Stimulated activated naive B cell treated with anti-CD40 and anti-IgM and Interleukin-4, amounts not matched to agents 10 μg/mL and 1 μg/mL and 100 μg/mL, for 72 hours (primary cell): ENCODE measurements around the gene SHISA5.
"Not testable (repeated sequence)": the region's sequence is repeated elsewhere in the genome, so short reads cannot be mapped to it uniquely, and the experiment has no call there.

Source experiments
- ATAC-seq, 2 donors: fragments of 150-1000 bp; cut with Tn5 transposase; replicated peaks; 2 replicates each; pipeline ENCODE4 v1.10.0; 2021; ENCODE audit warnings: moderate library complexity in 1 of 2
- DNase-seq: peaks from one replicate; pipeline ENCODE4 v3.0.0; 2021
- H3K27ac Mint-ChIP-seq: one replicate; pipeline ENCODE4 v1.8.0; 2022; ENCODE audit warnings: mild to moderate bottlenecking, mixed read lengths
- H3K27me3 Mint-ChIP-seq, 2 donors: one replicate each; pipeline ENCODE4 v1.8.0; 2022; ENCODE audit warnings: mixed read lengths in 2 of 2
- H3K36me3 Mint-ChIP-seq, 2 donors: one replicate each; pipeline ENCODE4 v1.8.0; 2022; ENCODE audit warnings: mixed read lengths in 2 of 2, mild to moderate bottlenecking in 1 of 2
- H3K4me1 Mint-ChIP-seq, 2 donors: one replicate each; pipeline ENCODE4 v1.8.0; 2022; ENCODE audit warnings: mixed read lengths in 2 of 2, mild to moderate bottlenecking in 1 of 2
- H3K4me3 Mint-ChIP-seq, 2 donors: one replicate each; pipeline ENCODE4 v1.8.0; 2022; ENCODE audit warnings: mild to moderate bottlenecking in 2 of 2, mixed read lengths in 2 of 2, moderate library complexity in 1 of 2
- H3K9me3 Mint-ChIP-seq, 2 donors: one replicate each; pipeline ENCODE4 v1.8.0; 2022; ENCODE audit warnings: mixed read lengths in 2 of 2, mild to moderate bottlenecking in 1 of 2

The SHISA5 gene

GRCh38 chr3:48466386-48467109 is 37.4 kb downstream of the SHISA5 start:
- Mint-ChIP-seq H3K4me1 (peaks cover 42 to 52% of the 10 kb centered on the region in 2 donors), H3K27ac (peak overlapping the region; percentile 97), H3K36me3 (peaks cover 19 to 49% of the 10 kb centered on the region in 2 donors), H3K4me3 (peak overlapping the region; percentile 94), H3K27me3 (no peaks in the 10 kb centered on the region), H3K9me3 (no peaks in the 10 kb centered on the region)
- no peak for DNase-seq
- ATAC-seq = peak; percentile 35 to 38

DNA sequence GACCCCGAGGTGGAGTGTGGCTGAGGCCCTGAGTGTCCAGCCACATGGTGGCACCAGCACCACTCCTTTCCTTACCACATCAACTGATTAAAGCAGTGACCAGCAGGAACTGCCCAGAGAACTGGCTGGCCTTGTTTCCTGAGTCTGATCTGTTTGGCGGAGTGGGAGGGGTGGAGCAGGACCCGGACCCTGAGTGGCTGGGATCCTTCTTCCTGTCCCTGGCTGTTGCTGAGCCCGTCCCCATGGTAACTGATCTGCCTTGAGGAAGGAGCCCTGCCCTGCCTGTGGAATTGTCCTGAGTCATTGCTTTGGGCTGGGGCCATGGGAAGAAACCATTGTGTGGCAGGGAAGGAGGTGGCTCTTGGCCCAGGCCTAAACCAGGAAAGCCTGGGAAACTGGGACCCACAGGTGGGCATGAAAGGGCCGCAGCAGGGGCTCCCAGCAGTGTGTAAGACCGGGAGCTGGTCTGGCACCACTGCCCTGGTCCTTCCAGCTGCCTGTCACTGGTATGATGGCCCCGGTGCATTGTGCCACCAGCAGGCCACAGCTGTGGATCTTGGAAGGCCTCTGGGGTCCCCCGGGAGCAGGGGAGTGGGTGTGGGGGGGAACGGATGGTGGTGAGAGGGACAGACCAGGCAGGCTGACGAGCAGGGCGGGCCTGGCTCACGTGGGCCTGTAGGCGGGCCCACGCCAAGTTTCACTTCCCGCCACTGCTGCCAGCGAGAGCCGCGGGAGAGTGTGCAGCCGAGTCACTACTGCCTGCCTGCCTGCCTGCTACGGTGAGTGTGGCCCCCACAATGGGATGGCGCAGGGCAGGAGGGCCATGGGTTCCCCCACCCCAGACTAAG is 38.2 kb downstream of the SHISA5 start:
- Mint-ChIP-seq H3K27me3 (no peaks in the 10 kb centered on the region), H3K9me3 (no peaks in the 10 kb centered on the region), H3K36me3 (peaks cover 21 to 52% of the 10 kb centered on the region in 2 donors), H3K27ac (peak overlapping the region; percentile 97), H3K4me3 (peak overlapping the region; percentile 94), H3K4me1 (peaks cover 42 to 52% of the 10 kb centered on the region in 2 donors)
- ATAC-seq (peak; percentile 97 to 98), DNase-seq (peak; percentile 89)

- Mint-ChIP-seq H3K9me3 (no peaks in the 10 kb centered on the region), H3K4me1 (peaks cover 38 to 48% of the 10 kb centered on the region in 2 donors), H3K27ac (peak overlapping the region; percentile 97), H3K27me3 (no peaks in the 10 kb centered on the region), H3K36me3 (peaks cover 25 to 50% of the 10 kb centered on the region in 2 donors), H3K4me3 (peak overlapping the region; percentile 94)
- ATAC-seq = no peak
- DNase-seq = no peak
Observed at GRCh38 chr3:48465237-48465530, 38.8 kb downstream of the SHISA5 start.

- H3K27ac Mint-ChIP-seq = no peak overlapping the region
- peak overlapping the region in 1 of 2 donors; percentile 94 for H3K4me3 Mint-ChIP-seq
- ATAC-seq = no peak
- peaks cover 28 to 46% of the 10 kb centered on the region in 2 donors for H3K36me3 Mint-ChIP-seq
- H3K4me1 Mint-ChIP-seq = peaks cover 34 to 44% of the 10 kb centered on the region in 2 donors
- H3K9me3 Mint-ChIP-seq = no peaks in the 10 kb centered on the region
- no peak for DNase-seq
- H3K27me3 Mint-ChIP-seq = no peaks in the 10 kb centered on the region
Observed at GRCh38 chr3:48464713-48465221, 39.2 kb downstream of the SHISA5 start.

DNA sequence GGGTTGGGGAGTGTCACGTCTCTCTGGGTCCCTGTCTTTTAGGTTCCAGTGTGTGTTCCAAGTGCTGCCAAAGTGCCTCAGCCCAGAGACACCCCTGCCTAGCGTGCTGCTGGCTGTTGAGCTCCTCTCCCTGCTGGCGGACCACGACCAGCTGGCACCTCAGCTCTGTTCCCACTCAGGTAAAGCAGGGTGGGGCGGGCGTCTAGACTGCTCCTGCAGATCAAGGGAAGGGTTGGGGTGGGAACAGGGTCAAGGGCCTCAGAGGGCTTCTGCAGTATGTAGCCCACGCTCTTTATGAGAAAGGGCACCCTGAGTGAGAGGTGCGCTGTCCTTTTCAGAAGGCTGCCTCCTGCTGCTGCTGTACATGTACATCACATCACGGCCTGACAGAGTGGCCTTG is 40.3 kb downstream of the SHISA5 start:
- H3K36me3 Mint-ChIP-seq = peaks cover 23 to 42% of the 10 kb centered on the region in 2 donors
- ATAC-seq (no peak), DNase-seq (no peak)
- no peaks in the 10 kb centered on the region for H3K27me3 Mint-ChIP-seq
- peaks cover 24 to 33% of the 10 kb centered on the region in 2 donors for H3K4me1 Mint-ChIP-seq
- H3K27ac Mint-ChIP-seq = no peak overlapping the region
- H3K4me3 Mint-ChIP-seq = no peak overlapping the region
- H3K9me3 Mint-ChIP-seq = no peaks in the 10 kb centered on the region

DNA sequence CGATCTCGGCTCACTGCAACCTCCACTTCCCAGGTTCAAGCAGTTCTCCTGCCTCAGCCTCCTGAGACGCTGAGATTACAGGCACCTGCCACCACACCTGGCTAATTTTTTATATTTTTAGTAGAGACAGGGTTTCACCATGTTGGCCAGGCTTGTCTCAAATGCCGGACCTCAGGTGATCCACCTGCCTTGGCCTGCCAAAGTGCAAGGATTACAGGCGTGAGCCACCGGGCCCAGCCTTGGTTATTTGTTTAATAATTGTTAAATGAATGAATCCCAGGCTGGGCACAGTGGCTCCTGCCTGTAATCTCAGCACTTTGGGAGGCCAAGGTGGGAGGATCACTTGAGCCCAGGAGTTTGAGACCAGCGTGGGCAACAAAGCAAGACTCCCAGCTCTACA is 42.2 kb downstream of the SHISA5 start:
- H3K27me3 Mint-ChIP-seq, DNase-seq, H3K9me3 Mint-ChIP-seq, ATAC-seq, H3K4me3 Mint-ChIP-seq, H3K27ac Mint-ChIP-seq: not testable (repeated sequence)
- Mint-ChIP-seq H3K36me3 (peaks cover 15 to 32% of the 10 kb centered on the region in 2 donors), H3K4me1 (peaks cover 10 to 14% of the 10 kb centered on the region in 2 donors)

DNA sequence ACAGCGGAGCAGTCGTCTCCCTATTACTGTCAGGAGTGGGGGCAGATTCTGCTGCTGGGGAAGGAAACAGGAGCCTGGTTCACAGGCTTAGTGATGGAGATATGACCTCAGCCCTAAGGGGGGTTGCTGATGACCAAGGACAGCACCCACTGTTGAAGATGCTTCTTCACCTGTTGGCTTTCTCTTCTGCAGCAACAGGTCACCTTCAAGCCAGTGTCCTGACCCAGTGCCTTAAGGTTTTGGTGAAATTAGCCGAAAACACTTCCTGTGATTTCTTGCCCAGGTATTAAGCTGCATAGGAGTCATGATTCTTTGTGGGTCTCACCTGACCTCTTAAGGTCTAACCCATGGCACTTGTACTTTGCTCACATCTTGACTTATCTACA is 43.5 kb downstream of the SHISA5 start:
- Mint-ChIP-seq H3K4me3 (no peak overlapping the region), H3K4me1 (peaks cover 4 to 5% of the 10 kb centered on the region in 2 donors), H3K36me3 (peaks cover 13 to 19% of the 10 kb centered on the region in 2 donors), H3K27me3 (no peaks in the 10 kb centered on the region), H3K9me3 (no peaks in the 10 kb centered on the region), H3K27ac (no peak overlapping the region)
- DNase-seq = no peak
- ATAC-seq = no peak

DNA sequence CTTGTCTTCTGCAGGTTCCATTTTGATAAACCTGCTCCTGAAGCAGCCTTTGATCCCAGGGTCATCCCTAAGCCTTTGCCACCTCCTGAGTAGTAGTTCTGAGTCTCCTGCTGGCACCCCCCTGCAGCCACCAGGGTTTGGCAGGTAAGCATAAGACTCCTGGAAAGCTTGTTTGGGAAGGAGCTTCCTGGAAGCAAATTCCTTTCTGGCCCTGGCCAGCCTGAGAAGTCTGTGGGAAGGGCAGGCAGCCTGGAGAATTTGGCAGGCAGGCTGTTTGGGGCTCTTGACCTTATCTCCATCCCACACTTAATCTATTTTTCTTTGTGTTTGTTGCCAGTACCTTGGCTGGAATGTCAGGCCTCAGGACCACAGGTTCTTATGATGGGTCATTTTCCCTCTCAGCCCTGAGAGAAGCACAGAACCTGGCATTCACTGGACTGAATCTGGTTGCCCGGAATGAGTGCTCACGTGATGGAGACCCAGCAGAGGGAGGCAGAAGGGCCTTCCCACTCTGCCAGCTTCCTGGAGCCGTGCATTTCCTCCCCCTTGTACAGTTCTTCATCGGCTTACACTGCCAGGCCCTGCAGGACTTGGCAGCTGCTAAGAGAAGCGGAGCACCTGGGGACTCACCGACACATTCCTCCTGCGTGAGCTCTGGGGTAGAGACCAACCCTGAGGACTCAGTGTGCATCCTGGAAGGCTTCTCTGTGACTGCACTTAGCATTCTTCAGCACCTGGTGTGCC is 44.0 kb downstream of the SHISA5 start:
- Mint-ChIP-seq H3K4me3 (no peak overlapping the region), H3K27me3 (no peaks in the 10 kb centered on the region), H3K27ac (no peak overlapping the region), H3K9me3 (no peaks in the 10 kb centered on the region), H3K4me1 (no peaks in the 10 kb centered on the region), H3K36me3 (peaks cover 13 to 22% of the 10 kb centered on the region in 2 donors)
- ATAC-seq (no peak), DNase-seq (no peak)

DNA sequence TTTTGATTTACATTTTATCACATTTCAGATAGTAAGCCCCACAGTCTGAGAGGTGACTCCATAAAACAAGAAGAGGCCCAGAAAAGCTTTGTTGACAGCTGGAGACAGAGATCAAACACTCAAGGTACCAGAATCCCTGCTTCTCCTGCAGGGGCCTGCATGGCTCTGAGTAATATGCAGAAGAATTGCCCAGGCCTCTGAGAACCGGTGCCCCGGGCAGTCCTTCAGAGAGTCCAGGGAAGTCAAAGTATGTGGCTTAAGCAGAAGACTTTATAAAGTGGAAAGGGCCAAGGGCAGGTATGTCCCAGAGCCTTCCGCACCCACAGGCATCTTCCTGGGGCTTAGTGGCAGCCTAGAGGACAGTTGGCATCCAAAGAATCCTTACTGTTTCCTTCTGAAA is 44.6 kb downstream of the SHISA5 start:
- Mint-ChIP-seq H3K27ac (no peak overlapping the region), H3K27me3 (no peaks in the 10 kb centered on the region), H3K4me1 (no peaks in the 10 kb centered on the region), H3K4me3 (no peak overlapping the region), H3K9me3 (no peaks in the 10 kb centered on the region), H3K36me3 (peaks cover 13 to 26% of the 10 kb centered on the region in 2 donors)
- DNase-seq = no peak
- no peak for ATAC-seq

DNA sequence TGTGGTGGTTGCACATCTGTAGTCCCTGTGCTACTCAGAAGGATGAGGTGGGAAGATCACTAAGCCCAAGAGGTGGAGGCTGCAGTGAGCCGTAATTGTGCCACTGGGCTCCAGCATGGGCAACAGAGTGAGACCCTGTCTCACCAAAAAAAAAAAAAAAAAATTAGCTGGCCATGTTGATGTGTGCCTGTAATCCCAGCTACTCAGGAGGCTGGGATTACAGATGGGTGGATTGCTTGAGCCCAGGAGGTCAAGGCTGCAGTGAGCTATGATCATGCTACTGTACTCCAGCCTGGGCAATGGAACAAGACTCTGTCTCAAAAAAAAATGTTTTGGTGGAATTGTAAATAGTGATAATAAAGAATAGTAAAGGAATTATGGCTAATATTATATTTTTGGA is 47.5 kb downstream of the SHISA5 start:
- DNase-seq (no peak), ATAC-seq (no peak)
- no peaks in the 10 kb centered on the region for H3K4me1 Mint-ChIP-seq
- no peaks in the 10 kb centered on the region for H3K9me3 Mint-ChIP-seq
- H3K27me3 Mint-ChIP-seq = no peaks in the 10 kb centered on the region
- H3K4me3 Mint-ChIP-seq = no peak overlapping the region
- H3K36me3 Mint-ChIP-seq = peaks cover 20 to 43% of the 10 kb centered on the region in 2 donors
- H3K27ac Mint-ChIP-seq = no peak overlapping the region

- peaks cover 13 to 24% of the 10 kb centered on the region in 2 donors for H3K4me1 Mint-ChIP-seq
- H3K9me3 Mint-ChIP-seq = no peaks in the 10 kb centered on the region
- no peaks in the 10 kb centered on the region for H3K27me3 Mint-ChIP-seq
- ATAC-seq (no peak), DNase-seq (no peak)
- peaks cover 10 to 35% of the 10 kb centered on the region in 2 donors for H3K36me3 Mint-ChIP-seq
- no peak overlapping the region for H3K4me3 Mint-ChIP-seq
- H3K27ac Mint-ChIP-seq = no peak overlapping the region
Observed at GRCh38 chr3:48451270-48451669, 52.7 kb downstream of the SHISA5 start.

DNA sequence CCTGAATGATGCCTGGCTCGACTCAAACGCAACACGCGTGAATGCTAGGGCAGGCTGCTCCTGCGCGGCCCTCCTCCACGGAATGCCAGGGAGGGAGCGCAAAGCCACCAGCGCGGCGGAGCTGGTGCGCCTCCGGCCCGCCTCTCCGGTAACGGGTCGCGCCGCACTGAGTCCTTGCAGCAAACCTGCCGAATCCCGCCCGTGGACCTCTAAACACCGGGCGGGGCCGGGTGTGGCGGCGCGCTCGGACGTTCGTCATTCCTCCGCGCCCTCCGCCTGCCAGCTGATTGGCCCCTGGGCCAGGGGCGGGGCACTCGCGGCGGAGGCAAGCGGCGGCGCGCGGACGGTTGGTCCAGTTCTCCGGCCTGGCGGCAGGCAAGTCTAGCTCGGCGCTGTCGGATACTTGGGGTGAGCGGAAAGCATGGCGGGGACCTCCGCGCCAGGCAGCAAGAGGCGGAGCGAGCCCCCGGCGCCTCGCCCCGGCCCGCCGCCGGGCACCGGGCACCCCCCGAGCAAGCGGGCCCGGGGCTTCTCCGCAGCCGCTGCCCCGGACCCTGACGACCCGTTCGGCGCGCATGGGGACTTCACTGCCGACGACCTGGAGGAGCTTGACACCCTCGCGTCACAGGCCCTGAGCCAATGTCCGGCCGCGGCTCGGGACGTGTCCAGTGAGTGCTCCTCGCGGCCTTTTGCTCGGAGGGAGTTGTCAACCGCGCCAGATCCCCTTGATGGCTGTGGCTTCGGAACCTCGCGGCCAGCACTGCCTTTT is 57.4 kb downstream of the SHISA5 start, which contains the start of gene ATRIP:
Gene ATRIP, plus strand, starts transcription at position 313 of the 769 bp plus-strand sequence. Its CDS starts 109 bp downstream, at position 422.
- peak; percentile 86 for DNase-seq
- Mint-ChIP-seq H3K36me3 (peaks cover 11 to 22% of the 10 kb centered on the region in 2 donors), H3K9me3 (no peaks in the 10 kb centered on the region), H3K27me3 (no peaks in the 10 kb centered on the region), H3K27ac (peak within 1 kb of the TSS; percentile 91), H3K4me1 (peaks cover 23 to 34% of the 10 kb centered on the region in 2 donors), H3K4me3 (peak within 1 kb of the TSS; percentile 87 to 94)
- ATAC-seq = peak; percentile 98 to 99

- Mint-ChIP-seq H3K27me3 (no peaks in the 10 kb centered on the region), H3K4me3 (peak overlapping the region; percentile 87 to 94), H3K4me1 (peaks cover 23 to 34% of the 10 kb centered on the region in 2 donors), H3K36me3 (peaks cover 9 to 23% of the 10 kb centered on the region in 2 donors), H3K9me3 (no peaks in the 10 kb centered on the region), H3K27ac (peak overlapping the region; percentile 91)
- no peak for ATAC-seq
- DNase-seq = no peak
Observed at GRCh38 chr3:48446043-48446424, 57.9 kb downstream of the SHISA5 start.
